Stimulated activated CD8-positive, alpha-beta memory T cell treated with anti-CD3 and anti-CD28 coated beads, Interleukin-7, amount 100 ng/mL, for 1 hour (primary cell): Measurements from ENCODE around the gene TRMT1.

ENCODE experiments used
- DNase-seq, 2 donors: peaks; one replicate each; pipeline ENCODE4 v3.0.0-alpha.2; 2020; ENCODE audit warnings: low read depth in 2 of 2

Gene TRMT1

GRCh38 chr19:13102416-13102665, 14.2 kb downstream of the TRMT1 start:
- DNase-seq, result no peak

GRCh38 chr19:13101590-13102415, 14.7 kb downstream of the TRMT1 start:
- no peak for DNase-seq

- no peak for DNase-seq
These were observed 15.5 kb downstream of the TRMT1 start for GRCh38 chr19:13100841-13101589.

- peak; percentile 25 to 36 for DNase-seq
These were observed 16.4 kb downstream of the TRMT1 start for GRCh38 chr19:13100031-13100588.

- peak; percentile 49 to 56 for DNase-seq
These were observed 17.2 kb downstream of the TRMT1 start for GRCh38 chr19:13099073-13099999.

GRCh38 chr19:13098277-13099072, 18.1 kb downstream of the TRMT1 start:
- DNase-seq, result no peak

- DNase-seq, result no peak
These were observed 18.9 kb downstream of the TRMT1 start for GRCh38 chr19:13097463-13098258.

- no peak for DNase-seq
These were observed 19.5 kb downstream of the TRMT1 start for GRCh38 chr19:13097033-13097462.

- DNase-seq, result no peak
These were observed 20.3 kb downstream of the TRMT1 start for GRCh38 chr19:13095934-13096927.

- DNase-seq, result no peak
These were observed 21.2 kb downstream of the TRMT1 start for GRCh38 chr19:13095393-13095784.

- no peak for DNase-seq
These were observed 21.7 kb downstream of the TRMT1 start for GRCh38 chr19:13094771-13095392.

GRCh38 chr19:13094106-13094504, 22.4 kb downstream of the TRMT1 start:
- DNase-seq, result no peak

GRCh38 chr19:13093407-13094105, 23.0 kb downstream of the TRMT1 start:
- peak; percentile 51 to 64 for DNase-seq

GRCh38 chr19:13092606-13093235, 23.8 kb downstream of the TRMT1 start:
- DNase-seq, result no peak

GRCh38 chr19:13092158-13092543, 24.4 kb downstream of the TRMT1 start:
- DNase-seq, result no peak

- DNase-seq, result no peak
These were observed 25.0 kb downstream of the TRMT1 start for GRCh38 chr19:13091400-13092157.
